Right cardiac atrium (tissue), 5 donors: ENCODE data around the gene AMBRA1. TPM values are rescaled to one million over a fixed set of nuclear protein-coding genes. Genes with fewer than 3 reads are reported as not detected.
A peak's percentile ranks its signal among the peaks of the same experiment; 100 is the strongest.

Source experiments
- ATAC-seq, 2 donors: fragments of 200-7000 bp; cut with Tn5 transposase; one replicate each; pipeline versions ENCODE4 v1.8.0 to v1.9.1; 2020; ENCODE audit warnings: moderate library complexity in 2 of 2, mild to moderate bottlenecking in 1 of 2
- DNase-seq, 3 donors: peaks; one replicate each; pipeline ENCODE4 v3.0.0-alpha.2; 2020
- H3K27ac ChIP-seq: one replicate; pipeline ENCODE4 v1.5.1; 2013; ENCODE audit warnings: mild to moderate bottlenecking, low read length, control low read depth, moderate library complexity
- H3K27me3 ChIP-seq: one replicate; pipeline ENCODE4 v1.6.1; 2013; ENCODE audit not compliant: control insufficient read depth, insufficient read depth
- H3K4me1 ChIP-seq: one replicate; pipeline ENCODE4 v1.6.1; 2013; ENCODE audit warnings: low read length; ENCODE audit not compliant: control insufficient read depth, insufficient read depth
- H3K4me3 ChIP-seq: one replicate; pipeline ENCODE4 v1.5.1; 2013; ENCODE audit warnings: low read length, control low read depth
- H3K9me3 ChIP-seq: one replicate; pipeline ENCODE4 v1.6.1; 2013; ENCODE audit warnings: low read length; ENCODE audit not compliant: control insufficient read depth
- WGBS: extraction: QIAGEN DNeasy Blood & Tissue Kit; methylation state at CpG from one replicate; pipeline ENCODE4 v1.1.7; 2013; 5-methylcytosine and 5-hydroxymethylcytosine counted together
- intact Hi-C, 4 donors: fragments of 100-400 bp; cut with DNase I; formaldehyde crosslinking; loops; one replicate each; pipeline versions ENCODE4 v1.11.0 to v1.14.0; 2022 to 2023
- polyA plus RNA-seq: library from polyadenylated mRNA; stranded (reverse); fragments of 200-250 nt; gene quantifications from one replicate; pipeline ENCODE4 v1.2.3, GENCODE V29; 2013
- total RNA-seq, 4 donors: library from RNA; stranded (reverse); fragmentation: NEBNext Ultra II Directional; extraction: Animal tissue kit (Norgen Biotek cat#: 25700); gene quantifications; one replicate each; pipeline ENCODE4 v1.2.1, GENCODE V29; 2021
- donor health status: healthy with polysubstance abuse.
- donor health status: DM: no; HTN: yes; CAD: no.
- donor health status: DM: no; HTN: no; CAD: no.
- donor health status: DM: no; HTN: yes; CAD: no; lungs with severe emphysema.
- donor health status: DM: yes; HTN: yes; CAD: no.

AMBRA1 gene
- total and polyA plus RNA-seq, 5 donors: 8.1 to 23.6 (median 19.5) TPM

DNA sequence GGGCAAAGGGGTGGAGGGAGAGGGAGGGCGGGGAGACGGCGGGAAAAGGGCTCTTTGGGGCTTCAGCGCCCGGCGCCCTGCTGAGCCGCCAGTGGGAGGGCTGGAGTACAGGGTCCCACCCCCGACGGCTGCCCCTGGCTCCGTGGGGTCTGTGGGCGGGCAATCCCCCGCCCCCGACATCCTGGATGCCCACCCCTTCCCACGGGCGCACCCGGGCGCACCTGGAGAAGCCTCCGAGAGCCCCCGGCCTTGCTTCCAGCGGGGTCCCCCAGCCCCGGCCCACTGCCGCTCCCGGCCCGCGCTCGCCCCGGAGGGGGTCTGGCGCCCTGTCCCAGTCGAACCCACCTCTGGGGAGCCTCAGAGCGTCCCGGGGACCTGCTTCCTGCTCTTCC, 202.6 kb downstream of the AMBRA1 start:
- 2% methylated on average over 31 of the region's 31 CpGs for WGBS
- Histone ChIP-seq H3K27me3 (no peaks in the 10 kb centered on the region), H3K4me1 (no peaks in the 10 kb centered on the region)

DNA sequence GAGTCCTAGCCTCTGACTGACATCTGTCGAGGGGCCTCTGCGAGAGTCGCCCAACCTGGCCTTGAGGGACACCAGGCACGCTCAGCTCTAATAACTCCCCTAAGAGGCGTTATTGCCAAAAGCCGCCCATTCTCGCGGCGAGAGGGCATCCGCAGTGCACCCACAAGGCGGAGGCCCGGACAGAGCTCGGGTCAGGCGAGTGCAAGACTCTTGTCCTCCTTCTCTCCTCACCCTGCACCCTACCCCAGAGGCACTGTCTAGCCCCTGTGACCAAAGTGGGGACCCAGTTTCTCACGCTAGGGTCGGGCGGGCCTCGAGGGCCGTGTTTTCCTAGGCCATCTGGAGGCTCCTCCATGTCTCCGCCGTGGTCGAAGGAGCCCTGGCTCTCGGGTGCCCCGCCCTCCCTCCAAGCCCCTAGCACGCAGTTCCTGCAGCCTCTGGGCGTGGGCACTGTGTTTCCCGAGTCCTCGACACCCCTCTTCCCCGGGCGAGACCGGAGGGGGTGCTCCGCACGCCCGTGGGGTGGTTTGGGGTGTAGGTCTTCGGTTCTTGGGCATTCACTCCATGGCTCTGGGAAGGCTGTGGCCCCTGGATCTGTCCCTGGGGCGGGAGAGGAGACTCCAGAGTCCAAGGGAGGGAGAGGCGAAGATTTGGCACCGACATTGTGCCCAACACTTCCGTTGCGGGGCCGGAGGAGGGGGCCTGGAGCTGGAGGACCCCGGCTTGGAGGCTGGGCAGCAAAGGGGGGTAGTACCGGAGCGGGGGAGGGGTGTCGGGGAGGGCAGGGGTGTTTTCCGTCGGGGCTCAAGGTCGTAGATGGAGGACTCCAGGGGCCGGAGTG, 203.3 kb downstream of the AMBRA1 start:
- DNase-seq (peak in 2 of 3 donors; percentile 43 to 58), ATAC-seq (no peak)
- Histone ChIP-seq H3K4me3 (no peak overlapping the region), H3K4me1 (no peaks in the 10 kb centered on the region), H3K9me3 (no peaks in the 10 kb centered on the region), H3K27ac (no peak overlapping the region), H3K27me3 (no peaks in the 10 kb centered on the region)
- WGBS: 23% methylated on average over 49 of the region's 49 CpGs
- intact Hi-C loops: loop anchor here in 3 of 4 donors (5.0 kb wide), 2 partner anchors 142 to 147 kb away; no protein-coding TSS in a partner anchor

More for the DNA sequence above, 202.6 kb downstream of the AMBRA1 start:
- intact Hi-C loops: loop anchor here in 3 of 4 donors (5.0 kb wide), 2 partner anchors 141 to 146 kb away; no protein-coding TSS in a partner anchor
- ATAC-seq (no peak), DNase-seq (peak in 1 of 3 donors; percentile 62)
- H3K27ac ChIP-seq: no peak overlapping the region
- H3K4me3 ChIP-seq: peak overlapping the region; percentile 53
- H3K9me3 ChIP-seq: no peaks in the 10 kb centered on the region

DNA sequence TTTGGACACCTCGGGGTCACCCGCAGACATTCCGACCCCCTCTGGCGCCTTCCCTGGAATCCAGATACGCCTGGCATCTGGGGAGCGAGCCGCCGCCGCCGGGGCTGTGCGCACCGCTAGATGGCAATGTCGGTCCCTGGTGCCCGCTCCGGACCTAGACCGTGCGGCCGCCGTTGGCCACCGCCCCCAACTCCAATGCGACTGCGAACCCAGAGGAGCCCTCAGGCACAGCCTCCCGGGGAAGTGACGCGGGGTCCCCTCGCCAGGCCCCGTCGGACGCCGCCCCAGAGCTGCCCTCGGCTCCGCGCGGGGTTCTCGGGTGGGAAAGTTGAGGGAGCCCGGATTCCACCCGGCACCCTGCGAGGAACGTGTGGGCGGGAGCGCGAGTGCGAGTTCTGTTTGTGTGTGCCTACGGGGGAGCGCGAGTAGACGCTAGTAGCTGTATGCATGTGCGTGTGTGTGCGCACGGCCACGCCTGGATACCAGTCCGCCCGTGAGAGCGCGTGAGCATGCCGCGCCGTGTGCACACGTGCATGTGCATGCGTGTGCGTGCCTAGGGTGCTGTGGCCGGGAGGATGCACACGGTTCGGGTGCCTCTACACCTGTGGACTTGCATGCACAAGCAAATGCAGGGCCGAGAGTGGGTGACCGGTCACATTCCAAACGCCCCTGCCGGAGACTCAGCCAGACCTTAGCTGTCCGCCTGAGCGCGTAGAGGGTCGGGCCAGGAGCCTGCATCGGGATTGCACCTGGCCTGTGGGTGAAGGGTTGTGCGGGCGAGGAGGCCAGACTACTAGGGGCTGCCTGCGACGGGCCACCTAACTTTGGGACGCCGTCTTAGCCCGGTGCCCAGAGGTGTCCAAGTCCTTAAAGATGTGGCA, 204.1 kb downstream of the AMBRA1 start:
- 4% methylated on average over 80 of the region's 80 CpGs for WGBS
- peak; percentile 71 to 89 (median 89) for DNase-seq
- no peaks in the 10 kb centered on the region for H3K4me1 ChIP-seq
- peak overlapping the region; percentile 25 for H3K4me3 ChIP-seq
- ATAC-seq: peak; percentile 70 to 72
- no peaks in the 10 kb centered on the region for H3K27me3 ChIP-seq
- no peak overlapping the region for H3K27ac ChIP-seq
- no peaks in the 10 kb centered on the region for H3K9me3 ChIP-seq
- intact Hi-C loops: loop anchor here (5.0 to 10.0 kb wide), 3 partner anchors 143 to 225 kb away; partner anchors contain the start of genes ATG13 (in 1 of the 4) and HARBI1 (in 1 of the 4)

DNA sequence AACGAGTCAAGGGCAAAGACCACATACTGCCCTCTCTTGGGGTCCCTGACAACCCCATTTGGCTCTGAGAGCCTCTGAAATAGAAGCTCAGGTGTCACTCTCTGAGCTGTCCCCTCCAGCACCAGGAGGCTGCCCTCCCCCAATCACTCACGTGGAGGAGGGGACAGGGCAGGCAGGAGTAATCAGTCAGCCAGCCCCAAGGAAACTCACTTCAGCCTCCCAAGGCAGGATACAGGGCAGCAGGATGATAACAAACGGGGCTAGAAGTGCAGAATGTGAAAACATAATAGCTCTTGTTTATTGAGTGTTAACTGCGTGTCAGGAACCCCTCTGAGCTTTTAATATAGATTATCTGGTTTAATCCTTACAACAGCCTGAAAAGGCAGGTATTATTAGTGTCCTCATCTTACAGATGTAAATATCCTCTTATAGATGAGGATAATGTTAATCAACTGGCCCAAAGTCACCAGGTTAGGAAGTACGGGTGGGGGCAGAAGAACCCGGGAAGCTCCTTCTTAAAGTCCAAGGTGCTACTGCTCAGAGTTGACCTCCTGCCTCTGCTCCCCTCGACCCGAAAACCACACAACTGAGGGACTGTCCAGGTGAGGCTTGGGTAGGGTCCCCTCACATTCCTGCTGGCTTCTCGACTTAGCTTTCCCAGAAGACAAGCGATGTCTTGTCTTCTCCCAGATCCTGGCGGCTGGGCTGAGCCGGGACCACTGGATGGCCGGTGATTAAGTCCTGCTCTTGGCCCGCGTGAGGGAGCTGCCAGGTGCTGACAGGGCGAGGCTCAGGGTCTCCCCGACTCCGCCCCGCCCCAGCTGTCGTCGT, 205.0 kb downstream of the AMBRA1 start:
- Histone ChIP-seq H3K9me3 (no peaks in the 10 kb centered on the region), H3K27ac (no peak overlapping the region), H3K4me3 (no peak overlapping the region), H3K4me1 (no peaks in the 10 kb centered on the region), H3K27me3 (no peaks in the 10 kb centered on the region)
- peak in 2 of 3 donors; percentile 16 to 25 for DNase-seq
- 10% methylated on average over 21 of the region's 21 CpGs for WGBS
- ATAC-seq: no peak
- intact Hi-C loops: loop anchor here in 1 of 4 donors (5.0 to 10.0 kb wide), 2 partner anchors 148 to 226 kb away; partner anchors contain the start of genes ATG13 and HARBI1

DNA sequence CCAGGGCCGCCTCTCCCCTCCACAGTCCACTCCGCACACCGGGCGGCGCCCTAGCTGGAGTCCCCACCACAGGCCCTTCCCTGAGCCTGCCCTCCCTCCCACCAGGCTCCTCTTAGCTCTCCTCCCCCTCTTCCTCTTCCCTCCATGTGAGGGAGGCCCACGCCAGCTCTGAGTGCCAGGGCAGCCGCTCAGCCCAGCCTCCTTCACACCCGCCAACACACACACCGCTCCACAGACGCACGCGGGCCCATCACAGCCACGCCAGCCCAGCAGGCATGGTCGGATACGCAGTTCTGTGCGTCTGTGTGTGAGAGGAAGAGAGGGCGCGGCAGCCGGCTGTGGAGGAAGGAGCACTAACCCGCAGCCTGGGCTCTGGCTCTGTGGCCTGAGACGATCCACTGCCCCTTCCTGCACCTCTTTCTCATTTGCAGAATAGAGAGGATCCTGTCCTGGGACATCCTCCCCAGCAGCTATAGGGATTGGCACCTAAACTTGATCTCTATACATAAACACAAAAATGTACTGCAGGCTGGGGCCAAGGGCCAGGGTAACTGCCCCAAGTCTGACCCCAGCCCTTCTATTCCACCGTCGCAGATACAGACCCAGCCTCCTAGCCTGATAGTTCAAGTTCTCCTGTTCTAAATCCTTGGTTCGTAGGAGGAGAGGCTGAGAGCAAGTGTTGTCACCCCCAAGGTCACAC, 205.8 kb downstream of the AMBRA1 start:
- no peak overlapping the region for H3K4me3 ChIP-seq
- DNase-seq (peak in 2 of 3 donors; percentile 59 to 66), ATAC-seq (peak in 1 of 2 donors; percentile 1)
- H3K27ac ChIP-seq: no peak overlapping the region
- H3K9me3 ChIP-seq: no peaks in the 10 kb centered on the region
- H3K27me3 ChIP-seq: no peaks in the 10 kb centered on the region
- intact Hi-C loops: loop anchor here in 1 of 4 donors (5.0 to 10.0 kb wide), 2 partner anchors 149 to 227 kb away; partner anchors contain the start of genes ATG13 and HARBI1
- H3K4me1 ChIP-seq: no peaks in the 10 kb centered on the region
- 18% methylated on average over 24 of the region's 24 CpGs for WGBS

DNA sequence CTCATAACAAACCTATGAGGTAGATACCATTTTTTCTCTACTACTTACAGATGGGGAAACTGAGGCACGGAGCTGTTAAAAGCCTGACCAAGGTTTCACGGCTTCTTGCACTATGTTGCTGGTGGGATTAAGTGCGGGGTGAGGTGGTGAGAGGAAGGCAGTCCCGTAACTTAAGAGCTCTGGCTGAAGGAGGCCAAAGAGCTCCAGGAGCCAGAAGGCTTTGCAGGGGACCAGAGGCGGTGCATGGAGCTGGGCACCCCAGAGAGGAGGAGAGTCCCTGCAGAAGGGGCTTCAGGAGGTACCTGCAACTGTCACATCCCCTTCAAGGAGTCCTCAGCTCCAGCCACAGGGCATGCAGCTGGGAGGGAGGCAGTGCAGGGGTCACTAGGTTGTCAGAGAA, 206.4 kb downstream of the AMBRA1 start:
- Histone ChIP-seq H3K4me1 (no peaks in the 10 kb centered on the region), H3K9me3 (no peaks in the 10 kb centered on the region), H3K4me3 (no peak overlapping the region), H3K27ac (no peak overlapping the region), H3K27me3 (no peaks in the 10 kb centered on the region)
- DNase-seq (peak in 2 of 3 donors; percentile 7 to 47), ATAC-seq (no peak)
- 77% methylated on average over 5 of the region's 5 CpGs for WGBS
- intact Hi-C loops: loop anchor here in 1 of 4 donors (5.0 to 10.0 kb wide), 2 partner anchors 150 to 227 kb away; partner anchors contain the start of genes ATG13 and HARBI1

DNA sequence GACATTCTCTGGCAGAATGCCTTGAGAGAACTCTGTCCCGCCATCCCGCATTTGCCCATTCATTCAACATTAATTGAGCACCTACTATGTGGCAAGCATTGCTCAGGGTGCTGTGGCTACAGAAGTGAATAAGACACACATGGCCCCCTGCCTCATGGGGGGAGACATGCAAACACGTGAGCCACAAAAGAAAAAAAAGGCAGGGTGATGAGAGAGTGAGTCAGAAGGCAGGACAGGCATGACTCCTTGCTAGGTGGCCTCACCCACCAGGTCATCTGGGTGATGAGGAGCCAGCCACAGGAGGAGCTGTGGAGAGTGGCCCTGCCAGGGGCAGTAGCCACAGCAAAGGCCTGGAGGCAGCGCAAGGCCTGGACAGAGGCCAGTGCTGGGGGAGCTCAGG, 207.1 kb downstream of the AMBRA1 start:
- intact Hi-C loops: loop anchor here in 1 of 4 donors (5.0 to 10.0 kb wide), 2 partner anchors 151 to 228 kb away; partner anchors contain the start of genes ATG13 and HARBI1
- Histone ChIP-seq H3K9me3 (no peaks in the 10 kb centered on the region), H3K27me3 (no peaks in the 10 kb centered on the region), H3K4me1 (no peaks in the 10 kb centered on the region), H3K4me3 (no peak overlapping the region), H3K27ac (no peak overlapping the region)
- DNase-seq: peak in 1 of 3 donors; percentile 21
- ATAC-seq: no peak
- 93% methylated on average over 4 of the region's 4 CpGs for WGBS

DNA sequence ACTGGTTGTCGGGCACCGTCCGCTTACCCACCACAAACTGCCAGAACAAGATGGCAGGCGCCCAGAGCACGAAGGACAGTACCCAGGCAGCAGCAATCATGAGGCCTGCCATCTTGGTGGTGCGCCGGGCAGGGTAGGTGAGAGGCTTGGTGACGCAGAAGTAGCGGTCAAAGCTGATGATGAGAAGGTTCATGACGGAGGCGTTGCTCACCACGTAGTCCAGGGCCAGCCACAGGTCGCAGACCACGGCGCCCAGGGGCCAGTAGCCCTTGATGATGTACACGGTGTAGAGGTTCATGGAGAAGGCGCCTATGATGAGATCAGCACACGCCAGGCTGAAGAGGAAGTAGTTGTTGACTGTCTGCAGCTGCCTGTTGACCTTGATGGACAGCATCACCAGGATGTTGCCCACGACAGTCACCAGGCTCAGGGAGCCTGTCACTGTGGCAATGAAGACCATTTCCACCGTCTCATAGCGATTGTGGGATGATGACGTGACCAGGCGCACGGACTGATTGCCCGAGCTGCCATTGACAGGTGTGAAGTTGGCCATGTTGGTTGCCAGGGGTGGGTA, 207.7 kb downstream of the AMBRA1 start:
- Histone ChIP-seq H3K27me3 (no peaks in the 10 kb centered on the region), H3K4me3 (no peak overlapping the region), H3K4me1 (no peaks in the 10 kb centered on the region), H3K27ac (no peak overlapping the region), H3K9me3 (no peaks in the 10 kb centered on the region)
- ATAC-seq (no peak), DNase-seq (peak in 1 of 3 donors; percentile 18)
- WGBS: 96% methylated on average over 25 of the region's 25 CpGs
- intact Hi-C loops: loop anchor here in 1 of 4 donors (5.0 to 10.0 kb wide), 2 partner anchors 151 to 229 kb away; partner anchors contain the start of genes ATG13 and HARBI1
